ENCODE data around the gene SYNDIG1. TPM values are rescaled to one million over a fixed set of nuclear protein-coding genes. Genes with fewer than 3 reads are reported as not detected.

Gene SYNDIG1
- total RNA-seq, 4 donors from 2014 or later: 0.20 to 1.3 (median 0.66) TPM; not detected in 1

DNA sequence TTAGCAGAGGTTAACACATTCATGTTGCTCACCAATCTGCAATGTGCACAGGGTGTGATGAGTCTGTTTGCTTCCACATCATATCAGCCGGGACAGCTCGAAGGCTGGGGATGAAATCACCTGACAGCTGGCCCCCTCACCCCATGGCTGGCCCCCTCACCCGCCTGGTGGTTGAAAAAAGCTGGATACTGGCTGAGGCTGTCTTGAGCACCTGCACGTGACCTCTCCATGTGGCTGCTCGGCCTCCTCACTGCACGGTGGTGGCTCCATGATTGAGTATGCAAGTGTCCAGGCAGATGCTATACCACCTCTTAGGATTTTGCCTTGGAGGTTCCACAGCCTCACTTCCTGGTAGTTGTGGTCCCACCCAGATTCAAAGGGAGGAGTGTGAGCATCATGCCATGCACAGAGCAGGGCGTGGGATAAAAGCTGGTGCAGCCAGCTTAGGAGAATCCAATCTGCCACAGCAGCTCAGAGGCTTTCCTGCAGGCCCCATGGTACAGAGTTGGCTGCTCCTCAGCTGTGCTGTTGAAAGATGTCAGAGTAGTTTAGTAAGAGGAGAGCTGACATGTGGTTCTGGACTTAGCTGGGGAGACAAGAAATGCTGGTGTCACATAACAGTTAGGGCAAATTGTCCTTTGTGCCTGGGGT is 29.6 kb upstream of the SYNDIG1 start:
- DNase-seq (no peak), ATAC-seq (no peak)
- H3K27ac ChIP-seq: no peak overlapping the region
- H3K36me3 ChIP-seq: no peaks in the 10 kb centered on the region
- TF ChIP-seq, protein P1, sequence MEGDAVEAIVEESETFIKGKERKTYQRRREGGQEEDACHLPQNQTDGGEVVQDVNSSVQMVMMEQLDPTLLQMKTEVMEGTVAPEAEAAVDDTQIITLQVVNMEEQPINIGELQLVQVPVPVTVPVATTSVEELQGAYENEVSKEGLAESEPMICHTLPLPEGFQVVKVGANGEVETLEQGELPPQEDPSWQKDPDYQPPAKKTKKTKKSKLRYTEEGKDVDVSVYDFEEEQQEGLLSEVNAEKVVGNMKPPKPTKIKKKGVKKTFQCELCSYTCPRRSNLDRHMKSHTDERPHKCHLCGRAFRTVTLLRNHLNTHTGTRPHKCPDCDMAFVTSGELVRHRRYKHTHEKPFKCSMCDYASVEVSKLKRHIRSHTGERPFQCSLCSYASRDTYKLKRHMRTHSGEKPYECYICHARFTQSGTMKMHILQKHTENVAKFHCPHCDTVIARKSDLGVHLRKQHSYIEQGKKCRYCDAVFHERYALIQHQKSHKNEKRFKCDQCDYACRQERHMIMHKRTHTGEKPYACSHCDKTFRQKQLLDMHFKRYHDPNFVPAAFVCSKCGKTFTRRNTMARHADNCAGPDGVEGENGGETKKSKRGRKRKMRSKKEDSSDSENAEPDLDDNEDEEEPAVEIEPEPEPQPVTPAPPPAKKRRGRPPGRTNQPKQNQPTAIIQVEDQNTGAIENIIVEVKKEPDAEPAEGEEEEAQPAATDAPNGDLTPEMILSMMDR (IDR thresholded peaks at IDR 0.05 in 4 of 5, conservative IDR thresholded peaks at IDR 0.05 in 1 of 5): no peak
- no peak for TF ChIP-seq POLR2A (IDR thresholded peaks at IDR 0.05)
- in situ Hi-C loops (cut with MboI; ENCODE audit: low sequenced_read_pairs in 4 of 4): no loop called here
- H3K4me1 ChIP-seq: no peaks in the 10 kb centered on the region
- intact Hi-C loops (cut with DNase I; ENCODE audit: low total_unique reads): no loop called here
- no peaks in the 10 kb centered on the region for H3K9me3 ChIP-seq
- H3K4me3 ChIP-seq: no peak overlapping the region
- no peaks in the 10 kb centered on the region for H3K27me3 ChIP-seq

GRCh38 chr20:24441661-24442060 is 27.8 kb upstream of the SYNDIG1 start:
- Histone ChIP-seq H3K27ac (no peak overlapping the region), H3K27me3 (no peaks in the 10 kb centered on the region), H3K36me3 (no peaks in the 10 kb centered on the region), H3K4me1 (no peaks in the 10 kb centered on the region), H3K9me3 (no peaks in the 10 kb centered on the region), H3K4me3 (no peak overlapping the region)
- ATAC-seq (no peak), DNase-seq (no peak)
- TF ChIP-seq, protein P1 (IDR thresholded peaks at IDR 0.05 in 4 of 5, conservative IDR thresholded peaks at IDR 0.05 in 1 of 5): no peak
- no peak for TF ChIP-seq POLR2A (IDR thresholded peaks at IDR 0.05)
- intact Hi-C loops (cut with DNase I; ENCODE audit: low total_unique reads): no loop called here
- in situ Hi-C loops (cut with MboI; ENCODE audit: low sequenced_read_pairs in 4 of 4): no loop called here

DNA sequence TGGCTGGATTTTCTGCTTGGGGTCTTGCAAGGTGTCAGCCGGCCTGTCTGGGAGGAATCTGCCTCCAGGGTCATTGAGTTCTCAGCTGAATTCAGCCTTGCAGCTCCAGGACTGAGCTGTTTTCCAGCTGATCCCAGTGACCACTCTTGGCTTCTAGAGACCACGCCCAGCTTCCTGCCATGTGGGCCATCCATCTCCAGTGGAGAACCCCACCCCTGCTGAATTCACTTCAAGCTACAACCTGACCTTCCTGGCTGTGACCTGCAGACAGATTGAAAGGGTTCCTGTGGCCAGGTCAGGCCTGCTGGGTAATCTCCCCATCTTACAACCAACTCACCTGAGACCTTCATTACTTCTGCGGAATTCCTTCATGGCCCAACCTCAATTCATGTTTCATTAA is 26.5 kb upstream of the SYNDIG1 start:
- no peaks in the 10 kb centered on the region for H3K4me1 ChIP-seq
- H3K27me3 ChIP-seq: no peaks in the 10 kb centered on the region
- ATAC-seq: no peak
- DNase-seq: no peak
- no peak overlapping the region for H3K4me3 ChIP-seq
- intact Hi-C loops (cut with DNase I; ENCODE audit: low total_unique reads) (no loop called here), in situ Hi-C loops (cut with MboI; ENCODE audit: low sequenced_read_pairs in 4 of 4) (no loop called here)
- H3K9me3 ChIP-seq: no peaks in the 10 kb centered on the region
- TF ChIP-seq POLR2A (IDR thresholded peaks at IDR 0.05): no peak
- TF ChIP-seq, protein P1 (IDR thresholded peaks at IDR 0.05 in 4 of 5, conservative IDR thresholded peaks at IDR 0.05 in 1 of 5): no peak
- no peaks in the 10 kb centered on the region for H3K36me3 ChIP-seq
- no peak overlapping the region for H3K27ac ChIP-seq

GRCh38 chr20:24443436-24443835 is 26.0 kb upstream of the SYNDIG1 start:
- Histone ChIP-seq H3K36me3 (no peaks in the 10 kb centered on the region), H3K27me3 (no peaks in the 10 kb centered on the region), H3K4me1 (no peaks in the 10 kb centered on the region), H3K4me3 (no peak overlapping the region), H3K9me3 (no peaks in the 10 kb centered on the region), H3K27ac (no peak overlapping the region)
- TF ChIP-seq, protein P1 (IDR thresholded peaks at IDR 0.05 in 4 of 5, conservative IDR thresholded peaks at IDR 0.05 in 1 of 5): no peak
- no peak for TF ChIP-seq POLR2A (IDR thresholded peaks at IDR 0.05)
- in situ Hi-C loops (cut with MboI; ENCODE audit: low sequenced_read_pairs in 4 of 4): no loop called here
- intact Hi-C loops (cut with DNase I; ENCODE audit: low total_unique reads): no loop called here
- ATAC-seq: no peak
- no peak for DNase-seq

All from gastrocnemius medialis (tissue), 4 donors.